ENCODE data around the gene GRIA1. TPM values are rescaled to one million over a fixed set of nuclear protein-coding genes. Genes with fewer than 3 reads are reported as not detected.

Gene GRIA1
- 6.7 and 9.9 TPM in 2 replicates for polyA plus RNA-seq (2011; rRNA removed)
- polyA minus RNA-seq (2011; rRNA and poly(A)+ RNA removed): 21.2 and 21.4 TPM in 2 replicates

DNA sequence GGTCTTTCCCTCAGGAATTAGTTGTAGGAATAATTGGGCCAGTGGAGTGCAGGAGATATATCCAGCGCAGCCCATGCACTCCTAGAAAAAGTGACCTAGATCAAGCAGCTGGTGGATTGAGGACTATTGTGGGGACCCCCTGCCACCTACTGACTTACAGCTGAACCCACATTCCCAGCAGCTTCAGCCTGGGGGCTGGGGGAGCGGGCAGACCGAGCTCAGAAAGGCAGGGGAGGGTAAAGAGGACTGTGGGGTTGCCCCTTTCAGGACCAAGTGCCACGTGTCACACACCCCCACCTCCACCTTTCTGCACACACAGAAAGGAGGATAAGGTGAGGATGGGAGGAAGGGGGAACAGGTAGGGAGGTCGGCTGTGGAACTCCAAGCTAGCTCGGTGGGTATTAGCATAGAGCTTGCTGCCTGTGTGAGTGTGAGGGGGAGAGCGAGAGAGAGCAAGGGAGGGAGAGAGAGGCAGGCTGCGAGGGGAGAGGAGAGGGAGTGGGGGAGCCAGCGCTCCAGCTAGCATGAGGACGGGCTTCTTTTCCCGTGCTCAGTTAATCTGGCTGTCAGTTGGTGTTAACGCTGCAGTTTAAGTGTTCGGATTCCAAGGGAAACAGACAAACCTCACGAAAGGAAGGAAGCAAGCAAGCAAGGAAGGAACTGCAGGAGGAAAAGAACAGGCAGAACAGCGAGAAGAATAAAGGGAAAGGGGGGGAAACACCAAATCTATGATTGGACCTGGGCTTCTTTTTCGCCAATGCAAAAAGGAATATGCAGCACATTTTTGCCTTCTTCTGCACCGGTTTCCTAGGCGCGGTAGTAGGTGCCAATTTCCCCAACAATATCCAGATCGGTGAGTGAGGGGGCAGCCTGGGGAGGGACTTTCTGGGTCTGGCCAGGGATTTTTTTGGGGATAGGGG, at the start of gene GRIA1:
Gene GRIA1, plus strand, starts transcription at position 553 of the 920 bp plus-strand sequence.
- ChIA-PET POLR2A (interaction anchor here (0.6 kb wide), 2 partner anchors 76 to 670 kb away, joined by 3 read pairs; no protein-coding TSS in a partner anchor), CTCF (interaction anchor here (0.5 to 1.3 kb wide), 4 partner anchors 12 to 582 kb away, joined by 3 to 4 read pairs (median 3); no protein-coding TSS in a partner anchor)
- Histone ChIP-seq H3K27me3 (ENCODE audit: control insufficient read depth, insufficient read depth, low read length) (no peaks in the 10 kb centered on the region), H3K4me3 (ENCODE audit: low read depth, low read length) (peak within 1 kb of the TSS; percentile 48), H3K36me3 (ENCODE audit: control insufficient read depth, insufficient read depth, low read length) (no peaks in the 10 kb centered on the region)
- TF ChIP-seq CTCF (IDR thresholded peaks at IDR 0.05; ENCODE audit: insufficient read depth, low read depth, low read length): no peak
- DNase-seq (ENCODE audit: low read depth): no peak

DNA sequence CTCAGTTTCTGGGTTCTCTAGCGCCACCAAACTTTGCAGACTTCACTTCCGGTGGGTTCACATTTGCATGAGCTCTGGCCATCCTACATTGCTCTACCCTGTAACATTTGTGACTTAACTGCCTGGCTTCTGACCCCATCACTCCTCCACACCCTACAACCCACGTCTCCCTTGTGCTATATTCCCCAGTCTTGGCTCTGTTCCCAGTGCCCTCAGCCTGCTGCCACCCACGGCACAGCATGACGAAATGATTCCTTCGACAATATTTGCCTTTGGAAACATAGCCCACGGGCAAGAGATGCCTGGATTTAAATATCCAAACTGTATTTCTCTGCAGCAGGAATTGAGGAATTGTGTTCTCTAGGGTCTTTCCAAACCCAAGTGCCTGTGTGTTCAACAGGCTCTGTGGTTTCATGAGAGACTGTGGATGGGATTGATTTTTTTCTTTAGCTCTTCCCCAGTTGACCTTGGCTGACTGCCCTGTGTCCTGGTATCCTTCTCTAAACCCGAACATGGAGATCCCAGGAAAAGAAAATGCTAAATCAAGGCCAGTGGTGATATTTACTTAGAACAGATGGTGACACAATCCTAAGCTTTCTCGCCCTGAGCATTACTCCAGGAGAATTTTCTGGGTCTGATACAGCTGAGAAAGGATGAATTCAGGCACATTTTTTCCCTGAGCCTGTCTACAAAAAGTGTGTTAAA, 44.4 kb upstream of the GRIA1 start:
- DNase-seq (ENCODE audit: low read depth): no peak
- no peaks in the 10 kb centered on the region for H3K36me3 ChIP-seq (ENCODE audit: control insufficient read depth, insufficient read depth, low read length)
- TF ChIP-seq CTCF (IDR thresholded peaks at IDR 0.05; ENCODE audit: insufficient read depth, low read depth, low read length): no peak
- CTCF ChIA-PET: interaction anchor here (0.8 to 1.2 kb wide), 3 partner anchors 11 to 20 kb away, joined by 3 read pairs; no protein-coding TSS in a partner anchor
- H3K27me3 ChIP-seq (ENCODE audit: control insufficient read depth, insufficient read depth, low read length): no peaks in the 10 kb centered on the region
- POLR2A ChIA-PET: no interaction called here
- no peak overlapping the region for H3K4me3 ChIP-seq (ENCODE audit: low read depth, low read length)

- H3K27me3 ChIP-seq (ENCODE audit: control insufficient read depth, insufficient read depth, low read length): no peaks in the 10 kb centered on the region
- DNase-seq (ENCODE audit: low read depth): no peak
- TF ChIP-seq CTCF (IDR thresholded peaks at IDR 0.05; ENCODE audit: insufficient read depth, low read depth, low read length): no peak
- H3K36me3 ChIP-seq (ENCODE audit: control insufficient read depth, insufficient read depth, low read length): no peaks in the 10 kb centered on the region
- no peak overlapping the region for H3K4me3 ChIP-seq (ENCODE audit: low read depth, low read length)
- ChIA-PET POLR2A (no interaction called here), CTCF (interaction anchor here (0.8 to 1.1 kb wide), 2 partner anchors 9 to 91 kb away, joined by 3 read pairs; no protein-coding TSS in a partner anchor)
These were observed 42.9 kb upstream of the GRIA1 start for GRCh38 chr5:153447534-153447933.

DNA sequence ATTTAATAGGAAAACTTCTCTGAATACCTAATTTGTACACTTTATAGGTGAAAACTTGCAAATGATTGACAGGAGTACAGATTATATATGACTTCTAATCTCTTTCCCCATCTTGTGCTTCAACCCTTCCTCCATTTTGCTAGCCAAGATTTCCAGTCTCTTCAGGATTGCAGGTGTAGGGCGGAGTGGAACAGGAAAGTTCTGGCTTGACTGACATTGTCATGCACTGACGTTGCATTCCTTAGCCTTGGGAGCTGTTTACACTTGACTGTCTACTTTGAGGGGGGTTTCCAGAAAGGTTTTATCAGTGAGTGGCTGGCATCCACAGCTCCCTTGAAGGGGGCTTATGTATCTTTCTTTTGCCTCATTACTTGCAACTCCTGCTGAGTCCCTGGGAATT, 34.1 kb upstream of the GRIA1 start:
- TF ChIP-seq CTCF (IDR thresholded peaks at IDR 0.05; ENCODE audit: insufficient read depth, low read depth, low read length): no peak
- Histone ChIP-seq H3K36me3 (ENCODE audit: control insufficient read depth, insufficient read depth, low read length) (no peaks in the 10 kb centered on the region), H3K27me3 (ENCODE audit: control insufficient read depth, insufficient read depth, low read length) (no peaks in the 10 kb centered on the region), H3K4me3 (ENCODE audit: low read depth, low read length) (no peak overlapping the region)
- ChIA-PET POLR2A (no interaction called here), CTCF (interaction anchor here (0.6 kb wide), 1 partner anchor 242 kb away, joined by 3 read pairs; no protein-coding TSS in a partner anchor)
- DNase-seq (ENCODE audit: low read depth): no peak

GRCh38 chr5:153456993-153457392, 33.5 kb upstream of the GRIA1 start:
- TF ChIP-seq CTCF (IDR thresholded peaks at IDR 0.05; ENCODE audit: insufficient read depth, low read depth, low read length): no peak
- ChIA-PET CTCF (no interaction called here), POLR2A (no interaction called here)
- H3K36me3 ChIP-seq (ENCODE audit: control insufficient read depth, insufficient read depth, low read length): no peaks in the 10 kb centered on the region
- no peak overlapping the region for H3K4me3 ChIP-seq (ENCODE audit: low read depth, low read length)
- H3K27me3 ChIP-seq (ENCODE audit: control insufficient read depth, insufficient read depth, low read length): no peaks in the 10 kb centered on the region
- no peak for DNase-seq (ENCODE audit: low read depth)

Data from BJ (cell line).